AG04449 (cell line): ENCODE data around the gene FOXD2.

Experiments
- CTCF ChIA-PET: fragments of 350-600 bp; formaldehyde crosslinking; extraction: SDS; loops from one replicate; lab custom pipeline; 2021; ENCODE audit warnings: antibody characterized with exemption; lab: Yijun Ruan, JAX
- POLR2A ChIA-PET: fragments of 400-600, 350-600 bp; formaldehyde crosslinking; extraction: SDS; loops from one replicate; lab custom pipeline; 2020; ENCODE audit warnings: antibody characterized with exemption, inconsistent platforms; lab: Yijun Ruan, JAX
- DNase-seq: peaks from one replicate; pipeline ENCODE4 v3.0.0-alpha.2; 2010; ENCODE audit warnings: low read depth, low spot score
- H3K4me3 ChIP-seq: 2 replicates; pipeline ENCODE4 v1.5.1; 2011; ENCODE audit warnings: low read depth, mild to moderate bottlenecking, control low read depth, low read length
- CTCF ChIP-seq: IDR thresholded peaks from one replicate; pipeline ENCODE4 v1.5.1; 2011; ENCODE audit warnings: mild to moderate bottlenecking, moderate library complexity, low read length, control low read depth, inconsistent platforms; ENCODE audit not compliant: insufficient read depth; ENCODE audit errors: missing control alignments

FOXD2 gene

GRCh38 chr1:47424336-47424982 is 13.4 kb upstream of the FOXD2 start:
- POLR2A ChIA-PET = no interaction called here
- TF ChIP-seq CTCF = peak; percentile 67
- CTCF ChIA-PET = interaction anchor here (1.0 to 22.8 kb wide), 12 partner anchors 10 to 302 kb away, joined by 3 to 535 read pairs (median 6); partner anchors contain the start of gene FOXD2
- H3K4me3 ChIP-seq = no peak overlapping the region
- no peak for DNase-seq

DNA sequence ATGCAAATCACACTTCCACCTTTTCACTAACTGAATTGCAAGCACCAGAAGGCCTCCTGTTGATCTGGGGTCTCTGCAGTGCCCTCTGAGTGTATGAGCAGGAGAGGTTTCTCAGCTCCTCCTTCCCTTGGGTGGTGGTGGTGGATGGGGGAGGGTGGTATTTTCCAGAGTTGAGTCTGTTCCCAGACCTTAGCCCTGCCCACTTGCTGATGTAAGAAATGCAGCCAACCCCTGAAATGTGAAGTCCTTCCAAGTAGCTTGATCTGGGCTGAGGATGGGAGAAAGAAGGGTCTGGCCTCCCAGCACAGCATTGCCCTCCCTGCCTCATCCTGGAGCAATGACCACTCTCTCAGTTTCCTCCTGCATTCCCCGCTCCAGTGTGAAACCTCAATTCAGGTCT is 6.3 kb upstream of the FOXD2 start:
- POLR2A ChIA-PET = interaction anchor here (0.5 to 0.7 kb wide), 2 partner anchors 24 to 102 kb away, joined by 3 read pairs; no protein-coding TSS in a partner anchor
- no peak overlapping the region for H3K4me3 ChIP-seq
- no peak for TF ChIP-seq CTCF
- CTCF ChIA-PET = interaction anchor here (0.8 to 22.8 kb wide), 23 partner anchors 5 to 472 kb away, joined by 3 to 535 read pairs (median 4); partner anchors contain the start of gene CMPK1
- no peak for DNase-seq

- DNase-seq = no peak
- ChIA-PET POLR2A (interaction anchor here (0.7 kb wide), 1 partner anchor 101 kb away, joined by 3 read pairs; no protein-coding TSS in a partner anchor), CTCF (interaction anchor here (0.6 to 22.8 kb wide), 26 partner anchors 6 to 471 kb away, joined by 3 to 535 read pairs (median 4); partner anchors contain the start of gene CMPK1)
- peak overlapping the region; percentile 33 for H3K4me3 ChIP-seq
- TF ChIP-seq CTCF = peak; percentile 87
Measured at GRCh38 chr1:47432071-47433036, 5.5 kb upstream of the FOXD2 start.

DNA sequence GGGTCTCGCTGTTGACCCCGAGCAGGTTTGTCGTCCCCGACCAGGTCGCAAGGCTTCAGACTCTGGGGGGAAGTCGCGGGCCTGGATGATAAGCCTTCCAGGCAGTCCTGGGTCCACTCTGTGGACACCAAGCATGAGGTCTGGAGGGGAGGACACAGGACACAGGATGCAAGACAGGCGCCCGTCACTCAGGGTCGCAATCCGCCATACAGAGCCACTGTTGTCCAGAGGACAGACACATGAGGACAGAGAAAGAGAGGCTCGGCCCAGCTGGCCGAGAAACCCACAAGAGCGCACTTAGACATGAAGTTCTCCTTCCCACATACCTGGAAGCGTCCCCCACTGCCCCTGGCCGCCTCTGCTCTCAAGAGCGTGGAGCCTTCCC is 4.8 kb upstream of the FOXD2 start:
- POLR2A ChIA-PET = no interaction called here
- TF ChIP-seq CTCF = no peak
- no peak overlapping the region for H3K4me3 ChIP-seq
- CTCF ChIA-PET = interaction anchor here (0.6 to 22.8 kb wide), 24 partner anchors 7 to 470 kb away, joined by 3 to 535 read pairs (median 6); partner anchors contain the start of gene CMPK1
- no peak for DNase-seq

- TF ChIP-seq CTCF = no peak
- H3K4me3 ChIP-seq = no peak overlapping the region; the same call in 1 of the 2 replicates
- POLR2A ChIA-PET = no interaction called here
- CTCF ChIA-PET = interaction anchor here (0.7 to 22.8 kb wide), 13 partner anchors 7 to 292 kb away, joined by 3 to 535 read pairs (median 4); no protein-coding TSS in a partner anchor
- DNase-seq = no peak
Measured at GRCh38 chr1:47433477-47434050, 4.3 kb upstream of the FOXD2 start.
